Germinal center (tissue), 1 donor: ENCODE results near the gene NSMF.
"Not testable (repeated sequence)": the region's sequence is repeated elsewhere in the genome, so short reads cannot be mapped to it uniquely, and the experiment has no call there.

Experiments used
- DNase-seq: peaks from one replicate; pipeline ENCODE4 v3.0.0; 2012; ENCODE audit warnings: mixed read lengths, low spot score

NSMF gene

GRCh38 chr9:137457406-137458193 lies 1.5 kb downstream of the NSMF start:
- DNase-seq: no peak

- DNase-seq: no peak
Observed at GRCh38 chr9:137456864-137457405, 2.2 kb downstream of the NSMF start.

- DNase-seq: no peak
Observed at GRCh38 chr9:137456061-137456863, 2.9 kb downstream of the NSMF start.

GRCh38 chr9:137455359-137455991 lies 3.7 kb downstream of the NSMF start:
- DNase-seq: no peak

- no peak for DNase-seq
Observed at GRCh38 chr9:137454597-137455358, 4.4 kb downstream of the NSMF start.

- DNase-seq: peak; percentile 72
Observed at GRCh38 chr9:137454145-137454596, 5.0 kb downstream of the NSMF start.

GRCh38 chr9:137453643-137454081 lies 5.5 kb downstream of the NSMF start:
- DNase-seq: peak; percentile 88

- no peak for DNase-seq
Observed at GRCh38 chr9:137452761-137453642, 6.1 kb downstream of the NSMF start.

GRCh38 chr9:137452006-137452760 lies 7.0 kb downstream of the NSMF start:
- DNase-seq: no peak

- DNase-seq: not testable (repeated sequence)
Observed at GRCh38 chr9:137451264-137452005, 7.7 kb downstream of the NSMF start.

- DNase-seq: not testable (repeated sequence)
Observed at GRCh38 chr9:137450539-137451222, 8.5 kb downstream of the NSMF start.

- DNase-seq: no peak
Observed at GRCh38 chr9:137449931-137450538, 9.1 kb downstream of the NSMF start.

- DNase-seq: no peak
Observed at GRCh38 chr9:137449081-137449844, 9.9 kb downstream of the NSMF start.

- no peak for DNase-seq
Observed at GRCh38 chr9:137448602-137448962, 10.6 kb downstream of the NSMF start.

GRCh38 chr9:137447722-137448601 lies 11.2 kb downstream of the NSMF start:
- DNase-seq: no peak

GRCh38 chr9:137446851-137447471 lies 12.2 kb downstream of the NSMF start:
- DNase-seq: no peak
